H9 (cell line): ENCODE data around the gene PRMT6. TPM values are rescaled to one million over a fixed set of nuclear protein-coding genes. Genes with fewer than 3 reads are reported as not detected.

Experiments
- DNase-seq: peaks from one replicate; pipeline ENCODE4 v3.0.0-alpha.2; 2017
- H2AFZ ChIP-seq: one replicate; pipeline ENCODE4 v1.6.1; 2013; ENCODE audit warnings: mild to moderate bottlenecking, low read length, control low read depth, moderate library complexity
- H2AK5ac ChIP-seq: 2 replicates; pipeline ENCODE4 v1.6.1; 2013; ENCODE audit warnings: low read length, control low read depth, mixed read lengths; ENCODE audit not compliant: insufficient read length
- H2BK120ac ChIP-seq: one replicate; pipeline ENCODE4 v1.6.1; 2013; ENCODE audit warnings: low read depth, mild to moderate bottlenecking, low read length, control low read depth, inconsistent platforms; ENCODE audit not compliant: poor library complexity, severe bottlenecking
- H2BK12ac ChIP-seq: 2 replicates; pipeline ENCODE4 v1.6.1; 2013; ENCODE audit warnings: low read length, control low read depth, mixed read lengths, low read depth; ENCODE audit not compliant: insufficient read length
- H2BK15ac ChIP-seq: 2 replicates; pipeline ENCODE4 v1.6.1; 2013; ENCODE audit warnings: low read depth, low read length, control low read depth
- H2BK20ac ChIP-seq: one replicate; pipeline ENCODE4 v1.6.1; 2013; ENCODE audit warnings: low read depth, mild to moderate bottlenecking, low read length, control low read depth, inconsistent platforms; ENCODE audit not compliant: poor library complexity, severe bottlenecking
- H2BK5ac ChIP-seq: 2 replicates; pipeline ENCODE4 v1.6.1; 2013; ENCODE audit warnings: low read length, control low read depth, mixed read lengths; ENCODE audit not compliant: insufficient read length
- H3K14ac ChIP-seq: 2 replicates; pipeline ENCODE4 v1.6.1; 2013; ENCODE audit warnings: low read length, control low read depth; ENCODE audit not compliant: insufficient read depth
- H3K18ac ChIP-seq: 2 replicates; pipeline ENCODE4 v1.6.1; 2013; ENCODE audit warnings: low read depth, mild to moderate bottlenecking, mixed read lengths, low read length, control low read depth; ENCODE audit not compliant: insufficient read length
- H3K23ac ChIP-seq: 2 replicates; pipeline ENCODE4 v1.6.1; 2013; ENCODE audit warnings: low read length, control low read depth, mixed read lengths, low read depth; ENCODE audit not compliant: insufficient read length
- H3K23me2 ChIP-seq: 2 replicates; pipeline ENCODE4 v1.6.1; 2013; ENCODE audit warnings: low read depth, mild to moderate bottlenecking, mixed read lengths, low read length, control low read depth; ENCODE audit not compliant: insufficient read length, poor library complexity, severe bottlenecking
- H3K27ac ChIP-seq: 2 replicates; pipeline ENCODE4 v1.5.1; 2013; ENCODE audit warnings: low read length, control low read depth, mixed read lengths, low read depth; ENCODE audit not compliant: insufficient read length
- H3K27me3 ChIP-seq: 2 replicates; pipeline ENCODE4 v1.6.1; 2013; ENCODE audit warnings: low read length, control low read depth, inconsistent platforms; ENCODE audit not compliant: insufficient read depth
- H3K4ac ChIP-seq: 2 replicates; pipeline ENCODE4 v1.6.1; 2013; ENCODE audit warnings: low read depth, mild to moderate bottlenecking, control low read depth, inconsistent platforms, low read length, moderate library complexity
- H3K4me1 ChIP-seq: 2 replicates; pipeline ENCODE4 v1.6.1; 2013; ENCODE audit warnings: low read length, control low read depth, inconsistent platforms; ENCODE audit not compliant: insufficient read depth
- H3K4me2 ChIP-seq: 2 replicates; pipeline ENCODE4 v1.6.1; 2013; ENCODE audit warnings: low read length, control low read depth, mixed read lengths; ENCODE audit not compliant: insufficient read length, insufficient read depth
- H3K56ac ChIP-seq: 2 replicates; pipeline ENCODE4 v1.6.1; 2013; ENCODE audit warnings: low read depth, mild to moderate bottlenecking, mixed read lengths, low read length, control low read depth; ENCODE audit not compliant: insufficient read length
- H3K79me1 ChIP-seq: 2 replicates; pipeline ENCODE4 v1.6.1; 2013; ENCODE audit warnings: low read depth, mild to moderate bottlenecking, moderate library complexity, low read length, control low read depth, inconsistent platforms; ENCODE audit not compliant: insufficient read depth, poor library complexity, severe bottlenecking
- H3K79me2 ChIP-seq: 2 replicates; pipeline ENCODE4 v1.6.1; 2013; ENCODE audit warnings: low read length, control low read depth, inconsistent platforms; ENCODE audit not compliant: insufficient read depth
- H3K9ac ChIP-seq: 2 replicates; pipeline ENCODE4 v1.6.1; 2013; ENCODE audit warnings: low read length, control low read depth, mixed read lengths; ENCODE audit not compliant: insufficient read length; ENCODE audit errors: extremely low read depth
- H3K9me3 ChIP-seq: one replicate; pipeline ENCODE4 v1.6.1; 2013; ENCODE audit warnings: low read depth, low read length, inconsistent platforms; ENCODE audit not compliant: control insufficient read depth
- H3T11ph ChIP-seq: one replicate; pipeline ENCODE4 v1.6.1; 2013; ENCODE audit warnings: mild to moderate bottlenecking, low read length, control low read depth, inconsistent platforms
- H4K20me1 ChIP-seq: one replicate; pipeline ENCODE4 v1.6.1; 2013; ENCODE audit not compliant: control insufficient read depth, insufficient read length, insufficient read depth
- H4K5ac ChIP-seq: 2 replicates; pipeline ENCODE4 v1.6.1; 2013; ENCODE audit warnings: low read depth, mild to moderate bottlenecking, mixed read lengths, low read length, control low read depth; ENCODE audit not compliant: insufficient read length
- H4K8ac ChIP-seq: replicated peaks from 2 replicates; pipeline ENCODE4 v1.6.1; 2013; ENCODE audit warnings: low read length, control low read depth, mixed read lengths, low read depth; ENCODE audit not compliant: insufficient read length
- H4K91ac ChIP-seq: 2 replicates; pipeline ENCODE4 v1.6.1; 2013; ENCODE audit warnings: low read depth, mild to moderate bottlenecking, moderate library complexity, mixed read lengths, low read length, control low read depth; ENCODE audit not compliant: insufficient read length
- H3K27ac Mint-ChIP-seq, 3 experiments: 2 replicates in 2 of 3; 3 replicates in 1 of 3; pipeline ENCODE4 v1.8.0; 2020 to 2021; ENCODE audit warnings: mixed read lengths in 3 of 3, mild to moderate bottlenecking in 1 of 3, moderate library complexity in 1 of 3
- H3K27me3 Mint-ChIP-seq: 2 replicates; pipeline ENCODE4 v1.8.0; 2021; ENCODE audit warnings: low read depth, mild to moderate bottlenecking, moderate library complexity, mixed read lengths
- H3K36me3 Mint-ChIP-seq, 3 experiments: 2 replicates in 2 of 3; 3 replicates in 1 of 3; pipeline ENCODE4 v1.8.0; 2020 to 2021; ENCODE audit warnings: low read depth in 3 of 3, mixed read lengths in 3 of 3; ENCODE audit not compliant: insufficient read depth in 1 of 3
- H3K4me1 Mint-ChIP-seq, 2 experiments: 2 replicates each; pipeline ENCODE4 v1.8.0; 2020; ENCODE audit warnings: mixed read lengths in 2 of 2
- H3K4me3 Mint-ChIP-seq, 2 experiments: 2 replicates in 1 of 2; 3 replicates in 1 of 2; pipeline ENCODE4 v1.8.0; 2020 to 2021; ENCODE audit warnings: mild to moderate bottlenecking in 2 of 2, mixed read lengths in 2 of 2, moderate library complexity in 1 of 2
- H3K9me3 Mint-ChIP-seq, 2 experiments: 2 replicates in 1 of 2; 3 replicates in 1 of 2; pipeline ENCODE4 v1.8.0; 2020; ENCODE audit warnings: mild to moderate bottlenecking in 2 of 2, mixed read lengths in 2 of 2, moderate library complexity in 1 of 2
- CTCF ChIP-seq: fragments of 200-600 bp; sonication (generic); conservative IDR thresholded peaks from 3 replicates; pipeline ENCODE4 v1.8.0; 2021; ENCODE audit warnings: antibody characterized with exemption, mild to moderate bottlenecking
- WGBS: extraction: QIAGEN DNeasy Blood & Tissue Kit; methylation state at CpG from one replicate; pipeline ENCODE4 v1.1.7; 2013; ENCODE audit warnings: missing lambda C conversion rate, low lambda C conversion rate, mixed read lengths; ENCODE audit not compliant: insufficient read length; ENCODE audit errors: extremely low coverage; 5-methylcytosine and 5-hydroxymethylcytosine counted together
- total RNA-seq: library from RNA; stranded (reverse); gene quantifications from 2 replicates; pipeline ENCODE4 v1.2.1, GENCODE V29; 2021

Gene PRMT6
- total RNA-seq, 1 experiment from 2014 or later, result 37.5 TPM

- H3K23ac ChIP-seq, result no peak overlapping the region
- no peak overlapping the region for H2BK12ac ChIP-seq
- no peak overlapping the region for H4K91ac ChIP-seq
- H2BK5ac ChIP-seq, result no peak overlapping the region
- no peak overlapping the region for H2BK120ac ChIP-seq
- Mint-ChIP-seq H3K4me1 (peaks cover 4 to 6% of the 10 kb centered on the region in 2 experiments), H3K27me3 (no peaks in the 10 kb centered on the region), H3K9me3 (no peaks in the 10 kb centered on the region), H3K27ac (no peak overlapping the region; a peak in 1 of 7 replicates), H3K4me3 (no peak overlapping the region), H3K36me3 (no peaks in the 10 kb centered on the region)
- no peaks in the 10 kb centered on the region for H3K79me1 ChIP-seq
- no peak overlapping the region for H3K14ac ChIP-seq
- no peak overlapping the region for H3K4ac ChIP-seq
- H3K9me3 ChIP-seq, result no peaks in the 10 kb centered on the region
- DNase-seq, result no peak
- no CpG with 5 or more reads among the region's 3 CpGs for WGBS
- H3K56ac ChIP-seq, result no peak overlapping the region
- H3K9ac ChIP-seq, result no peak overlapping the region
- H3K18ac ChIP-seq, result no peak overlapping the region
- H3K79me2 ChIP-seq, result no peaks in the 10 kb centered on the region
- no peak overlapping the region for H2AFZ ChIP-seq
- no peaks in the 10 kb centered on the region for H4K20me1 ChIP-seq
- no peak for TF ChIP-seq CTCF
- no peak overlapping the region for H2AK5ac ChIP-seq
- no peak overlapping the region for H3K4me2 ChIP-seq
- H3T11ph ChIP-seq, result no peak overlapping the region
- H4K5ac ChIP-seq, result no peak overlapping the region
- no peaks in the 10 kb centered on the region for H3K4me1 ChIP-seq
- H2BK15ac ChIP-seq, result no peak overlapping the region
- no peak overlapping the region for H2BK20ac ChIP-seq
- H3K27ac ChIP-seq, result no peak overlapping the region
- H4K8ac ChIP-seq, result no peak overlapping the region
- H3K23me2 ChIP-seq, result no peaks in the 10 kb centered on the region
- no peaks in the 10 kb centered on the region for H3K27me3 ChIP-seq
Measured at GRCh38 chr1:107010582-107010981, 45.9 kb upstream of the PRMT6 start.
